D721Med (cell line): ENCODE measurements around the gene RAMP1.

Experiments
- DNase-seq: peaks from one replicate; pipeline ENCODE4 v3.0.0; 2011; ENCODE audit warnings: low spot score; ENCODE audit not compliant: insufficient read length
- FAIRE-seq: peaks from 2 replicates; lab custom pipeline; 2011; peaks lifted over from hg19 to GRCh38; lab: Jason Lieb, UNC
- CTCF ChIP-seq: IDR thresholded peaks from 2 replicates; pipeline ENCODE4 v1.5.1; 2012; ENCODE audit warnings: mild to moderate bottlenecking, control low read depth; ENCODE audit not compliant: insufficient read depth; ENCODE audit errors: missing control alignments

The RAMP1 gene

GRCh38 chr2:237904831-237905599 lies 45.6 kb downstream of the RAMP1 start:
- FAIRE-seq (no peak), DNase-seq (no peak)
- no peak for TF ChIP-seq CTCF

GRCh38 chr2:237907144-237907543 lies 47.7 kb downstream of the RAMP1 start:
- DNase-seq (no peak), FAIRE-seq (no peak)
- TF ChIP-seq CTCF: no peak

- no peak for TF ChIP-seq CTCF
- no peak for DNase-seq
- FAIRE-seq: no peak
Observed at GRCh38 chr2:237909075-237909695, 49.8 kb downstream of the RAMP1 start.

GRCh38 chr2:237909801-237910475 lies 50.5 kb downstream of the RAMP1 start:
- TF ChIP-seq CTCF: no peak
- no peak for DNase-seq
- FAIRE-seq: no peak

GRCh38 chr2:237910576-237911362 lies 51.3 kb downstream of the RAMP1 start:
- no peak for FAIRE-seq
- no peak for TF ChIP-seq CTCF
- DNase-seq: no peak

- no peak for TF ChIP-seq CTCF
- FAIRE-seq: no peak
- DNase-seq: no peak
Observed at GRCh38 chr2:237911363-237912017, 52.1 kb downstream of the RAMP1 start.
